Activated CD4-positive, alpha-beta T cell treated with anti-CD3 and anti-CD28 coated beads, Interleukin-2, amount 50 U/mL, for 1 hour (primary cell): Measurements from ENCODE around the gene FAM78A.
"Not testable (repeated sequence)": the region's sequence is repeated elsewhere in the genome, so short reads cannot be mapped to it uniquely, and the experiment has no call there.

Source experiments
- DNase-seq: peaks from one replicate; pipeline ENCODE4 v3.0.0-alpha.2; 2020

Gene FAM78A

DNA sequence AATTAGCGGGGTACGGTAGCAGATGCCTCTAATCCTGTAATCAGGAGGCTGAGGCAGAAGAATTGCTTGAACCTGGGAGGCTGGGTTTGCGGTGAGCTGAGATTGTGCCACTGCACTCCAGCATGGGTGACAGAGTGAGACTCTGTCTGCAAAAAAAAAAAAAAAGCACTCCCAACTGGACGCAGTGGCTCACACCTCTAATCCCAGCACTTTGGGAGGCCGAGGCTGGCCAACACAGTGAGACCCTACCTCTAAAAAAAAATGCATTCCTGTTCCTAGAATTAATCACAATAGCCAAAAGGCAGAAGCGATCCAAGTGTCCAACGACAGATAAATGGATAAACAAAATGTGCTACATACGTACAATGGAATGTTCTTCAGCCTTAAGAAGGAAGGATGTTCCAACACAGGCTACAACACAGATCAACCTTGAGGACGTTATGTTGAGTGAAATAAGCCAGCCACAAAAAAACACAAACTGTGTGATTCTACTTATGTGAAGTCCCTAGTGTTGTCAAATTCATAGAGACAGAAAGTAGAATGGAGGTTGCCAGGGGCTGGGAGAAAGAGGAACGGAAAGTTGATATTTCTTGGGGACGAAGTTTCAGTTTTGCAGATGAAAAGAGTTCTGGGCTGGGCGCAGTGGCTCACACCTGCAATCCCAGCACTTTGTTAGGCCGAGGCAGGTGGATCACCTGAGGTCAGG is 13.8 kb downstream of the FAM78A start:
- DNase-seq = no peak

DNA sequence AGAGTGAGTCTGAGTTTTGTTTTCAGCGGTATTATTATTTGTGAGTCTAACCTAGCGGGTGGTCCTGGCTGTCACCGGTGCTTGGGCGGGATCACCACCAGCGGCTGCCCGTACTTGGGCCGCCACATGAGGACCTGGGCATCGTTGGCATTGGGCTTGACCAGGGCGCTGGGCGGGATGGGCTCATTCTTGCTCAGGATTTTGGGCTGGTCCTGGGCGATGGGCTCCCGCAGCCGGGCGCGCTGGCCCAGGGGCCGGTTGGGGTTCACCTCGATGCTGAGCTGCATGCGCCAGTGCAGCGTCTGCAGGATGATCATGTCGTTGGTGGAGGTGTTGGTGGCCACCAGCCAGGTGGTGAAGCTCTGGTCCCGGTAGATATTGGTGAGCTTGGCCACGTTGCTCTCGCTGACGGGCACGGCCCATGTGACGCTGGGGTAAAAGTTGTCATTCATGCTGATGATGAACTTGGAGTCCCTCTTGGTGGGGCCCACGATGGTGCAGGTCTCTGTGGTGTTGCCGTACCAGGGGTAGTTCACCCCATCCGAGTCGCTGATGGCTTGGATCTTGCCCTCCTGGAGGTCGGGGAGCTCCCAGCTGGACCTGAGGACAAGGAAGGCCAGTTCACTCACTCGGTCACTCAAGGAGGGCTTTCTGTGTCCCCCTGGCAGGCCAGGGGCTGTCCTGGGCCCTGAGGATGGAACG is 15.4 kb downstream of the FAM78A start:
- DNase-seq = no peak

DNA sequence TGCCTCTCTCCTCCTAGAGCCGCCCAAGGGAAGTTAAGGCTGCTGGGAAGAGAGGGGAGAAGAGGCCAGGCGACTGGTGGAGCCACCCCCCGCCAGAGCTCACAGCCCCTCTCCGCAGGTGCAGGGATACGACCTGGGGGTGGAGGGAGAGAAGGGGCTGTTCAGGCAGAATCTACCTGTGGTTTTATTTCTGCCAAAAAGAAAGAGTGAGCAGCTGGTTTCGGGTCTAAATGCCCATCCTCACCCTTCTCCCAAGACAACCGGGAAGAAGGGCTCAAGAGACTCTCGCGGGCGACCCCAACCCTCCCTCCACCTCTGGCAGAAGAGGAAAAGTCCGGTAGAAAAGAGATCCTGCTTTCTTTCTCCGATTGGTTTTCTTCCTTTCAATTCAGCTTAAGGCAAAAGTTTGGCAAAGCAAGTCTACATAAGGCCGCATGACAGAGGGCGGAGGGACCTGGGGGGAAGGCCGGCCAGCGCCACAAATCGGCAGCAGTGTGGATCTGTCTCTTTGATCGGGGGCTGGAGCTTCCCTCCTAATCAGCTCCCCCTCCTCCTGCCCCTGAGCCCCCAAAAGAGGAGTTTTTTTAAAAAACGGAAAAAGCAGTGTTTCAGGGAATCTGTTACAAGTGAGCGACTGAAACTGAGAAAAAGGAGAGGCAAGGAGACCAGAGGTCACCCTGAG is 16.3 kb downstream of the FAM78A start:
- no peak for DNase-seq

DNA sequence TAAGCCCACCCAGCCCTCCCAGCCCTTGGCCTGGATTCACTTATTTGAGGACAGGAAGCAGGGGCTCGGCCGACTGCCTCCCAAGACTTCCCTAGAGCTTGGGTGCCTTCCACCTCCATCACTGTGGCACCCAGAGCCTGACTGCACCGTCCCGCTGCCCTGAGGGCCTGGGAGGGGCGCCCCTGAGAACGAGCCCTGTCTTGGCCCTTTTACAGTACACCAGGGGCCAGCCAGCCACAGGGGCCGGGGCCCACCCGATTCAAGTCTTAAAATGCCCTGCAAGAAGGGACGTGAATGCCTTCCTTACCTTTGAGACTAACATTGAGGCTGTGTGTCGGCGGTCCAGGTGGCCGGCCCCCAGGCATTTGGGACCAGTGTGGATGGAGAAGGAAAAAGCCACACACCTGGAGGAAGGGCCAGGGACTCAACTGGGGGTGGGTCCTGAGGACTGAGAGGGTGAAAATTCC is 16.8 kb downstream of the FAM78A start:
- no peak for DNase-seq

DNA sequence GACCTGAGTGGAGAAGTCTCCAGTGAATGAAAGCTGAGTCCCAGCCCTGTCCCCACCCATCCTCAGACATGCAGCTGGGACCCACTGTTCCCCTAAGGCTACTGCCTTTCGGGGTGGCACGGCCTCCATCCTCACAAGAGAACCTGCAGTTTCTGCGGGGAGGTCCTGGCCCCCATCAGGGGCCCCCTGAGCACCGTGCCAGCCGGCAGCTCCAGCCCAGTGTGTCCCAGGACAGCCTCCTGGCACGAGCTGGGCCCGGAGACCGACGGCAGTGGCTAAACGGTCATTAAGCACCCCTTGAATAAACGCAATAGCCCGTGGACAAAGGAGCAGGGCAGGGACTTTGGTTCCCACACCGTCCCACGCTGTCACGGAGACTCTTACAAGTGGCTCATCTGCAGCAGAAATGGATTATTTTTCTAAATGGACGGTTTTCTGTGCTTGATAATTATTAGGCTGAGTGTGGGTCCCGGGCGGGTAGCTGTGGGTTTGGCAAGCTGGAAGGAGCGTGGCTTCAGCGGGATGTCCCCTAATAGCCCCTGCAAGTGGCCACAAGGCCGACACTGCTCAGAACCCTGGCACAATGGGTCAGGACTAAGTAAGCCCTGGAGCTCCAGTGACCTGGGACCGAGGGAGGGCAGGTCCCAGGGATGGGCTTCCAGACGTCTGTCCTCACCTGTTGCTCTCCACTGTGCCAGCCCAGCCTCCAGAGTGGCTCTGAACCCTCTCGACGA is 17.4 kb downstream of the FAM78A start:
- no peak for DNase-seq

DNA sequence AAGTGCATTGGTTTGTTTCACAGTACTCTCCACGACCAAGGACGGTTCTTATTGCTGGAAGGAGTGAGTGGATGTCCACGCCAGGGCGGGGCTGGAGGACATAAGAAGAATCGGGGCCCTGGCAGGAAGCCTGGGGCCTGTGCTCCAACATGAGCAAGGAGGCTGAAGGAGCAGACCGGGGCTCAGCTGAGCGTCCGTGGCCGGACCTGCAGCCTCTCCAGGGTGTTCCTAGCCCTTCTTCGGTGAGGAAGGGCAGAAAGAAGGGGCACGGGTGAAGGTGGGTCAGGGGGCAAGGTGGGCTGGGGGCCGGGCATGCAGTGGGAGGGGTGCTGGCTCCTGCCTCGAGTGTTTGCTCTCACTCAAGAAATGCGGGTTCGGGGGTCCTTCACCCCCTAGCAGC is 18.1 kb downstream of the FAM78A start:
- no peak for DNase-seq

DNA sequence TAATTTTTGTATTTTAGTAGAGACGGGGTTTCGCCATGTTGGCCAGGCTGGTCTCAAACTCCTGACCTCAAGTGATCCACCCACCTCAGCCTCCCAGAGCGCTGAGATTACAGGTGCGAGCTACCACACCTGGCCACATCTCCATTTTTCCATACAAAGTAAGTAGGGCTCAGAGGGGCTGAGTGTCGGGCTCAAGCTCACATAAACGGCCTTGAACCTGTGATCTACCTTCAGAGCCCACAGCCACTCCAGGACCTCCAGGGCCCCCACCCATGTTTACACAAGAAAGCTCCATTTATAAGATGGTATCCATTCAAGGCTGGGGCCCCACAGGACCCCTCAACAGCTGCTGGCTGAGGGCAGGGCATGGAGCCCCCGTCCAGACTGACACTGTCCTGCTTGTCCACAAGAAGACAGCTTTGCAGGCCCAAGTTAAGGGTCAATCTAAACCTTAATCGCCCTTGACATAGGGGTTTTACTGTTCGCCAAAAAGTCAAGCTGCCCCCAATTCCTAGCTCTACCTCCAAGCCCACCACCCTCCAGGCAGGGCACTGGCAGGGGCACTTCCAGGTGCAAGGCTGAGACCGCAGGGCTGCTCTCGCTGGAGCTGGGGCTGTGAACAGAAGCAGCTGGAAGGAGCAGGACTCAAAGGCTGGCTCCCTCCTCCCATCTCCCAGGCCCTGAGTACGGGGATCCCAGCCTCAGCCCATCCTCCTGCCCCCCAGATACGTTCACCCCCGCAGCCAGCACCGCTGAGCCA is 18.9 kb downstream of the FAM78A start:
- DNase-seq = no peak

DNA sequence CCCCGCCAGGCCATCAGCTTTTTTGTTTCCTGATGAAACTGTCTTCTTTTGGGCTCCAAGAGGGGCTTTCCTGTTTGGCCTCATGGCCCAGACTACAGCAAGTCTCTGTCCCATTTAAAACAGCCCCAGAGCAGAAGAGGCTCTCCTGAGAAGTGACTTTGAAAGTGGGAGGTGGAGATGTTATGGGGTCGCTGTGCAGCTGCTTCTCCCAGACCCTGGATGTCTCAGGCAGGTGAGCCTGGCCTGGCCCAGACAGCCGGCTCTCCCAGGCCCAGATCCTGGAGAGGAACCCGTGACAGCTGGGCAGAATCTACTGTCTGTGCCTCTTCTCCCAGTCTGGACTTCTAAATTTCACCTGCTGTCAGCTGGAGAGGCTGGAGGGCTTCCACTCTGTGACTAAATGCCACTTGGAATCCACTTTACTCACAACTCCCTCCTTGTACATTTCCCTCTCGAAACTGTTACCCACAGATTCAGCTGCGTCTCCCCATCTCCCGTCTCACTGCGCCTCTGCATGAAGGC is 20.6 kb downstream of the FAM78A start:
- no peak for DNase-seq

DNA sequence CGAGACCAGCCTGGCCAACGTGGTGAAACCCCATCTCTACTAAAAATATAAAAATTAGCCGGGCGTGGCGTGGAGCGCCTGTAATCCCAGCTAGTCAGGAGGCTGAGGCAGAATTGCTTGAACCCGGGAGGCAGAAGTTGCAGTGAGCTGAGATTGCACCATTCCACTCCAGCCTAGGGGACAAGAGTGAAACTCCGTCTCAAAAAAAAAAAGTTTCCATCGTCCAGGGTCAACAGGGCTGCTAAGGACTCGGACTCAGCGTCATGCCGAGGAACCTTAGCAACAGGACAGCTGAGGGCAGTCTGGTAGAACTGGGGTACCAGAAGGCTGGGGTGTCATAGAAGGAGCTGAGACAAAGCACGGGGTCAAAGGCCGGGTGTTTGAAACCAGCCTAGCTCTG is 21.7 kb downstream of the FAM78A start:
- DNase-seq = no peak

DNA sequence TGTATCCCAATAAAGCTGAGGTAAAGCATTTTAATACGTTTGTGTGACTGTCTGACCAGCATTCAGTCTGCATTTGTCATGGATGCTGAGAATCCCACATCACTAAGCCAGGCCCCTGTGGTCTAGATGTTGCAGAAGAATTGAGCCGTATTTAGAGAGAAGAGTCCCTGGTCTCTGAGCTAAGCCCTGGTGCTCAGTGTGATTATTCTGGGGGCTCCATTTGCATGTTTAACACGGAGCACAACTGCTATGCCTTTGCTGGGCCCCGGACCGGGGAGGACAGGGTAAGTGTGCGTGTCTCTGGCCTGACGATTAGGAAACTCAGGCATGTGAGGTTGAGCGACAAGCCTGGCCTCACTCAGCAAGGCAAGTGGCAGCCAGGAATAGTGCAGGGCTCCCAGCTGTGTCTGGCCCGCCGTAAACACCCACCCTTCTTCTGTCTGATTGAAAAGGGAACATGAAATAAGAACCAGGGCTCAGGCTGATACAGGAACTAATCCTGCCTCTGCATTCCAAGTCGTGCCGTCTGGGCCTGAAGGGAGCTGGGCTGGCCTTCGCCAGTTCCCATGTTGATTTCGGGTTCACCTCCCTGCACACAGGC is 22.3 kb downstream of the FAM78A start:
- DNase-seq = no peak

DNA sequence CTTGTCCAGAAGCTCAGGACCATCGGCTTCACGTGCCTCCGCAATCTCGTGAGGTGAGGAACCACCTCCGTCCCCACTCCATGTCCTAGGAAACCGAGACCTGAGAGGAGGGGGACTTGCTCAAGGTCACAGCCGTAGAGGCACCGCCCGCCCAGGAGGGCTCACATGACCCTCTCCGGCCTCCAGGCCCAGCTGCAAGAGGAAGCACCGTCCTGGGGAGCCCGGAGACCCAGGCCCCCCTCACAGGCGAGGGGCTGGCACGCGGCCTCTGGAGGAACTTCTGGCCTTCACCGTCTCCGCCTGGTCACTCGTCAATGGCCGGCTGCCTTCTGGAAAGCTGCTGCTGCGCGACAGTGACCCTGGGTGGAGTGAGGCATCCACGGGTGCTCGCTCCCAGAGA is 24.2 kb downstream of the FAM78A start:
- DNase-seq = no peak

DNA sequence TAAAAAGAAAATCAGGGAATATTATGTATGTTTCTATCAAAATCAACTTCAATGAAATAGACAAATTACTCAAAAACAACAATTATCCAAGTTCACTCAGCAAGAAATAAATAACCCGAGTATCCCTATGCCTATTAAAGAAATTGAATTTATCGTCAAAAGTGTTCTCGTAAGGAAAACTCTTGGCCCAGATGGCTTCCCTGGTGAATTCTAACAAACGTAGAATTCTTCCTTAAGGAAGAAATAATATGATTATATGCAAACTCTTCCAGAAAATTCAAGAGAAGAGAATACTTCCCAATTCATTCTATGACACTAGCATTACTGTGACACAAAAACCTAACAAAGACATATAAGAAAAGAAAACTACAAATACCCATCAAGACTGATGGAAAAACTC is 29.7 kb downstream of the FAM78A start:
- no peak for DNase-seq

DNA sequence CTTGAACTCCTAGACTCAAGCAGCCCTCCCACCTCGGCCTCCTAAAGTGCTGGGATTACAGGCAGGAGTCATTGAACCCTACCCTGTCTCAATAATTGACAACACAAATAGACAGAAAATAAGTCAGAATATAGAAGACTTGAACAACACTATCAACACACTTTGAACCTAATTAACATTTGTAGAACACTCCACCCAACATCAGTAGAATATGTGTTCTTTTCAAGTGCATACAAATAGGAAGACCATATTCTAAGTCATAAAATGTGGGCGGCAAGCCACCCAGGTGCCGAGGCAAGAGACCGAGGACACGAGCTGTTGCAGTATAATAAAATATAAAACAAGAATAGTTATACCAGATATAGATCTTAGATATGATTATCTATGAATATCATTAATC is 32.0 kb downstream of the FAM78A start:
- DNase-seq = not testable (repeated sequence)

DNA sequence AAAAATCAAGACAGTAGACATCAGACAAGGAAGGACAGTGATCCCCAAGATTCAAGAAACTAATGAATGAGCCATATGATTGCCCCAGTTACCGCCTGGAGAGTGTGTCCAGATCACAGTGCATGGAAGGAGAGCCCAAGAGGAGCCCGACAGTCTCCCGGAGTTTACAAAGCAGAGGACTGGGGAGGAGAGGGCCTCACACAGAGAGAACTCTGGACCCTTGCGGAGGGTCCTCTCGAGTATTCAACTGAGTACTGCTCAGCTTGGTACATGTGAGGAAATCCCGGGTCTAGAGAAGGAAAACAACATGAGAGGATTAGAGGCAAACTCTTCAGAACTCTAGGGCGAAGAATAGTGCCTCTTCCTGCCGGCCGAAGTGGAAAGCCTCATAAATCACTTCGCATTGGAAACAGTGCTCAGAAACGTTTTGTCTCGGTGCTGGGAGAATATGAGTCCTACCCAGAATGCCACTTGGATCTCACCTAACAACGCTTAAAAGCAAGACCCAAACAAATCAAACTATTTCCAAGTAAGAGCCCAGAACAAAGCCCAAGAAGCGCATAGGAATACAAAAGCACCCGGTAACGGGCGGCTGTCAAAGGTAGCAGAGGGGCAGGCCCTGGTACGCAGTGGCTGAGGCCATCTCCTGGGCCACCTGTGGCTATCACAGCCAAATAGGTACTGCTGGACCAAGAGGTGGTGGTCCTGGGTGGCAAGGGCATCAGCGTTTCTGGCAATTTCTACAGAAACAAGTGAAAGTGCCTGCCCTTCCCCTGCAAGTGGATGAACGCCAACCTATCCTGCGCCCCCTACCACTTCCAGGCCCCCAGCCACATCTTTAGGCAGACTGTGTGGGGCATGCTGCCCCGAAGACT is 36.0 kb downstream of the FAM78A start:
- no peak for DNase-seq

DNA sequence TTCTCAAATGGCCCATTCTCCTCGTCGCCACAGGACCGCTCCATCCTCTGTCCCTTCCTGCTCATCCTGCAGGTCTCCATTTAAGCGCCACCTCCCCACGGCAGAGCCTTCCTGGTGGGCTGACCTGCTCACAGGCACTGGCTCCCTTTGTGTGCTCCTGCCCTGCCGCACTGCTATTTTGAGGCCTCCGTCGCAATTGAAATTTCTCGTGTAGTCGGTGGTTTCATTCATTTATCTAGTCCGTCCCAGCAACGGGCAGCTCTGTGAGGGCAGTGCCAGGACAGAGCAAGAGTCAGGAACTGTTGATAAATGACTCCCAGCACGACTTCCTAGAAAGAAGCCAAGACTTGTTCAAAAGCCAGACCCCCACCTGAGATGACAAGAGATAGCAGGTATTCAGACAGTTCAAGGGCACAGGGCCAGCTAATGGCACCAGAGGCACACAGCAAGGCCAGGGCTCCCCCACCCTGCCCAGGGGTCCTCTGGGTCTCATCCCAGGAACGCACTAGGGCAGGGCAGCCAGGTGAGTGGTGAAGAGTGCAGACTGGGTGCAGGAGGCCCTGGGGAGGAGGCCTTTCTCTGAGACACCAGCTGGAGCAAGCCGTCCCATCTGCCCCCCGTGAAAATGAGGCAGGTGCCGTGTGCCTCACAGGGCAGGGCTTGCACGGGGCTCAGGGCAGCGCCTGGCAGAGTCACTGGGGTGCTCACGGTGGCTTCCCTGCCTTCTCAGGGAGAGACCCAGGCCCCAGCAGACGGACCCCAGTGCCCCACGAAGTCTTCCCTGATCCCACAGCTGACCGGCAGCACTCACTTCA is 36.9 kb downstream of the FAM78A start:
- DNase-seq = no peak

DNA sequence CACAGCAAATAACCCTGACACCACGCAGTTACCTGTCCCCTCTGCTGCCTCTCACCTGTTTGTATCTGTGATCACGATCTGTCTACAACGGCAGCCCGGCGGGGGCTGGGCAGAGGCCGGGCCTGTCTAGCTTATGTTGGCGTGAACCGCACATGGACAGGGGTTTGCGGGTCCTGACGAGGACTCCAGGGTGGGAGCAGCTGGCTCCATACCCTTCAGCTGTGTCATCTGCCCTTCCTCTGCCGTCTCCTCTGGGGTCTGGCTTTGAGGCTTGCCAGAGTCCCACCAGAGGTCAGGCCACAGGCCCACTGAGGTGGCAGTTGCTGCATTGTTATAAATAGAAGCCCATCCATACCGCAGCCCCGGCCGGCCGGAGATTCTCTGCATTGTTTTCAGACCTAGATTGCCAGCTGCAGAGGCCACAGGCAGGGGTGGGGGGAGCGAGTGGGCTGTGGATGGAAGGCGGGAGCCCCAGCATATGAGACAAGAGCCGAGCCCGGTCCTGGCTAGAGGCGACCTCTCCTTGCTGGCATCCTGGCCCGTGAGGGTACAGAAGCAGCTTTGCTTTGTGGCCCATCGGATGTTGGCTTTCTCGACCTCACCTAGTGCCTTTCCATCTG is 37.8 kb downstream of the FAM78A start:
- DNase-seq = peak; percentile 24

DNA sequence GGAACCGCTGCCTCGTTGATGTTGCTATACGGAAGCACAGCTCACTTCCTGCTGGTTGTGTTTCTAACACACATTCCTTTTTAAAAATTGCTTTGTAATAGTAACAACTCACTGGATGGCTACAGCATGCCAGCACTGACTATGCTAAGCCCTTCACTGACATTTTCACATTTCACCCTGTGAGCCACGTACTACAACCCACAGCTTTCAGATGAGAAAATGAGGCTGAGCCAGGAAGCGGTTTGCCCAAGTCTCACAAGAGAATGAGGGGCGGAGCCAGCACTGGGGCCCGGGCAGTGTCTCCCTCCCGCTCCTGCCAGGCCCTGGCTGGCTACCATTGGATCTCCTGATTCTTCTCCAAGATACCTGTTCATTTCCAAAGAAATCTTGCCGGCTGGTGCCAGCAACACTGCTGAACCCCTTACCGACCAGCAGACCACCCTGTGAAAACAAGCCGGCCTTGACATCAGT is 38.3 kb downstream of the FAM78A start:
- peak; percentile 82 for DNase-seq

DNA sequence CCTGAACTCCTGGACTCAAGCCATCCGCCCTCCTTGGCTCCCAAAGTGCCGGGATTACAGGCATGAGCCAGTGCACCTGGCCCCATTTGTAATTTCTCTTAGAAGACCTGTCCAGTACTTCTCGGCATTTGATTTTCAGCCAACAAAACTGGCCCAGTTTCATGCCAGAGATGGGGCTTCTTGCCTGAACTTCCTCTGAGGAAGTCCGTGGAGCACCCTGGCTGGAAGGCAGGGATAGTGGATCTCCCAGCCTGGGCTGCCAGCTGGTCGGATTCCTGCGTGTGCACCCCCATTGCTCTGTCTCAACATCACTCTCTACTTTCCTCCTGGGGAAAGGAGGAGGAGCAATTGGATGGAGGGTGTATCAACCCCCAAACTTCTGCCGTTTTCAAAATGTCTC is 39.0 kb downstream of the FAM78A start:
- no peak for DNase-seq

DNA sequence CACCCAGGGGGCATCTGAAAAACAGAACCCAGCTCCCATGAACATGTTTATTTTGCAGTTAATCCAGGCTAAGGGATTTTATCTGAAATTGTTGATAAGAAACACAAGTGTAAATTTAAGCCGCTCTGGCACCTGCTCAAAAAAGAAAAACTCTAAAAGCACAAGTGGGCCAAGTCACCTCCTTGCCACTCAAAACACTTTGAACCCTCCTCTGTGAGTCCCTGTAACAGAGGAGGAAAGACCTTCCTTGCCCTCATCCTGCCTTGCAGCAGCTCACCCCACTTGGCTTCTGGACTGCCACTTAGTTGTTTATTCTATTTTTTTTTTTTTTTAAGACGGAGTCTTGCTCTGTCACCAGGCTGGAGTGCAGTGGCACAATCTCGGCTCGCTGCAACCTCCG is 39.5 kb downstream of the FAM78A start:
- no peak for DNase-seq
